NOMO-1 treated with DMSO at 0.1 percent for 48 hours (cell line): ENCODE results near the gene STIM1.

Experiments used
- DNase-seq: peaks from one replicate; lab custom pipeline; 2025; ENCODE audit not compliant: unreplicated experiment; lab: John Stamatoyannopoulos, UW

Gene STIM1

GRCh38 chr11:3830088-3830487 lies 25.4 kb upstream of the STIM1 start:
- DNase-seq: no peak

- peak; percentile 22 for DNase-seq
Observed at GRCh38 chr11:3830730-3831129, 24.7 kb upstream of the STIM1 start.

- no peak for DNase-seq
Observed at GRCh38 chr11:3831378-3832239, 23.9 kb upstream of the STIM1 start.

- no peak for DNase-seq
Observed at GRCh38 chr11:3832816-3833215, 22.6 kb upstream of the STIM1 start.

GRCh38 chr11:3833449-3833848 lies 22.0 kb upstream of the STIM1 start:
- DNase-seq: no peak

GRCh38 chr11:3834349-3834663 lies 21.2 kb upstream of the STIM1 start:
- no peak for DNase-seq

GRCh38 chr11:3834664-3835461 lies 20.6 kb upstream of the STIM1 start:
- peak; percentile 94 for DNase-seq

- DNase-seq: no peak
Observed at GRCh38 chr11:3835751-3836150, 19.7 kb upstream of the STIM1 start.

GRCh38 chr11:3836903-3837302 lies 18.6 kb upstream of the STIM1 start:
- peak; percentile 38 for DNase-seq

GRCh38 chr11:3837793-3838192 lies 17.7 kb upstream of the STIM1 start:
- DNase-seq: peak; percentile 97

GRCh38 chr11:3838504-3838903 lies 17.0 kb upstream of the STIM1 start:
- DNase-seq: peak; percentile 69

- peak; percentile 17 for DNase-seq
Observed at GRCh38 chr11:3840004-3840869, 15.2 kb upstream of the STIM1 start.

GRCh38 chr11:3840870-3841425 lies 14.5 kb upstream of the STIM1 start, which contains the start of gene RHOG:
Gene RHOG, minus strand, starts transcription at chr11:3840959. Its CDS starts 12,821 bp downstream, at chr11:3828138.
- DNase-seq: peak; percentile 92

- peak; percentile 94 for DNase-seq
Observed at GRCh38 chr11:3841426-3842350, 13.8 kb upstream of the STIM1 start.

- DNase-seq: no peak
Observed at GRCh38 chr11:3843326-3843725, 12.1 kb upstream of the STIM1 start.

- DNase-seq: no peak
Observed at GRCh38 chr11:3845246-3845645, 10.2 kb upstream of the STIM1 start.

- no peak for DNase-seq
Observed at GRCh38 chr11:3845670-3846069, 9.8 kb upstream of the STIM1 start.

- DNase-seq: peak; percentile 53
Observed at GRCh38 chr11:3849297-3849874, 6.1 kb upstream of the STIM1 start.

GRCh38 chr11:3853545-3853842 lies 2.0 kb upstream of the STIM1 start:
- no peak for DNase-seq
